Loucy (cell line): ENCODE measurements around the gene CNTN4.

Source experiments
- H2AFZ ChIP-seq: fragments of 200-600 bp; sonication (generic); 2 replicates; pipeline ENCODE4 v1.6.0; 2016; ENCODE audit warnings: antibody characterized with exemption, mild to moderate bottlenecking, low read length, moderate library complexity
- H3F3A ChIP-seq: fragments of 200-600 bp; 2 replicates; pipeline ENCODE4 v1.6.0; 2016; ENCODE audit warnings: antibody characterized with exemption, low read depth, mild to moderate bottlenecking
- H3K27me3 ChIP-seq: fragments of 200-600 bp; sonication (generic); 2 replicates; pipeline ENCODE4 v1.6.1; 2014; ENCODE audit warnings: low read length, mild to moderate bottlenecking; ENCODE audit not compliant: insufficient read depth, poor library complexity, severe bottlenecking
- H3K36me3 ChIP-seq: fragments of 200-600 bp; sonication (generic); 2 replicates; pipeline ENCODE4 v1.6.1; 2016; ENCODE audit warnings: low read length; ENCODE audit not compliant: insufficient read depth
- H3K4me1 ChIP-seq: fragments of 200-600 bp; sonication (generic); 2 replicates; pipeline ENCODE4 v1.5.1; 2014; ENCODE audit warnings: low read length, mild to moderate bottlenecking; ENCODE audit not compliant: insufficient read depth, poor library complexity, severe bottlenecking
- H3K4me2 ChIP-seq: fragments of 200-600 bp; sonication (generic); 2 replicates; pipeline ENCODE4 v1.6.0; 2014; ENCODE audit warnings: antibody characterized with exemption, low read length, low read depth, mild to moderate bottlenecking; ENCODE audit not compliant: poor library complexity, severe bottlenecking
- H3K4me3 ChIP-seq: fragments of 200-600 bp; sonication (generic); 2 replicates; pipeline ENCODE4 v1.5.1; 2014; ENCODE audit warnings: low read length, mild to moderate bottlenecking, mixed read lengths; ENCODE audit not compliant: poor library complexity, severe bottlenecking
- H3K79me2 ChIP-seq: fragments of 200-600 bp; sonication (generic); 2 replicates; pipeline ENCODE4 v1.6.1; 2014; ENCODE audit warnings: low read length; ENCODE audit not compliant: insufficient read depth
- H3K9ac ChIP-seq: fragments of 200-600 bp; sonication (generic); 2 replicates; pipeline ENCODE4 v1.6.0; 2014; ENCODE audit warnings: mild to moderate bottlenecking, low read depth, low read length, moderate library complexity; ENCODE audit not compliant: poor library complexity, severe bottlenecking
- H3K9me2 ChIP-seq: fragments of 200-600 bp; sonication (generic); replicated peaks from 2 replicates; pipeline ENCODE4 v1.6.1; 2016; ENCODE audit warnings: low read depth, low read length, mixed read lengths
- H3K9me3 ChIP-seq: fragments of 200-600 bp; sonication (generic); 2 replicates; pipeline ENCODE4 v1.6.1; 2014; ENCODE audit warnings: mild to moderate bottlenecking, antibody characterized with exemption, low read length, low read depth; ENCODE audit not compliant: insufficient read depth
- H4K20me1 ChIP-seq: fragments of 200-600 bp; sonication (generic); 2 replicates; pipeline ENCODE4 v1.6.0; 2014; ENCODE audit warnings: antibody characterized with exemption, low read length, mild to moderate bottlenecking; ENCODE audit not compliant: insufficient read depth, poor library complexity, severe bottlenecking
- CTCF ChIP-seq: fragments of 200-600 bp; sonication (generic); conservative IDR thresholded peaks from 2 replicates; pipeline ENCODE4 v1.5.1; 2014; ENCODE audit warnings: mild to moderate bottlenecking, antibody characterized with exemption, low read length
- EZH2phosphoT487 ChIP-seq: fragments of 200-600 bp; IDR thresholded peaks from 2 replicates; pipeline ENCODE4 v1.6.1; 2018; ENCODE audit warnings: antibody characterized with exemption, mild to moderate bottlenecking, moderate library complexity, borderline replicate concordance

Gene CNTN4

DNA sequence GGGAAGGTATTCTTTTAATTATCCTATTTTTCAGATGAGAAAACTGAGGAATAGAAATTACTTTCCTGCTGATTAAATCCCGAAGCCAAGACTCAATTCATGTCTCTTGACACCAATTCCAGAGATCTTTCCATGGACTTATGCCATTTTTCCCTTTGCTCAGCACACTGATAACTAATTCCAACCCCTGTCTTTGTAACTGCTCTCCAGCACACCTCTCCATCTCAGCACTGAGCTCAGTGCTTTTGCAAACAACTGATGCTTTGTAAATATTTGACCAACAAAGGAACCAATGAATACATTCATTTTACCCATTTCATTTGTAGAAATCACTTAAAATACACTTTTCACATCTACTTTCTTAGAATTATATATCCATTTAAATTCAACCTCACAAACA, 762.5 kb downstream of the CNTN4 start:
- peaks cover 6% of the 10 kb centered on the region; the same call in 1 of the 2 replicates for H3K9me3 ChIP-seq
- no peaks in the 10 kb centered on the region for H3K36me3 ChIP-seq
- no peak overlapping the region for H3K9ac ChIP-seq
- no peak for TF ChIP-seq CTCF
- TF ChIP-seq EZH2phosphoT487 = no peak
- no peak overlapping the region for H3K4me2 ChIP-seq
- no peaks in the 10 kb centered on the region for H3K79me2 ChIP-seq
- H3K9me2 ChIP-seq = 0 out of 2 replicates have a peak, but pooled peaks cover 4% of the 10 kb centered on the region
- H2AFZ ChIP-seq = no peak overlapping the region
- no peaks in the 10 kb centered on the region for H3F3A ChIP-seq
- no peaks in the 10 kb centered on the region for H3K4me1 ChIP-seq
- no peak overlapping the region for H3K4me3 ChIP-seq
- no peaks in the 10 kb centered on the region for H3K27me3 ChIP-seq
- H4K20me1 ChIP-seq = no peaks in the 10 kb centered on the region

DNA sequence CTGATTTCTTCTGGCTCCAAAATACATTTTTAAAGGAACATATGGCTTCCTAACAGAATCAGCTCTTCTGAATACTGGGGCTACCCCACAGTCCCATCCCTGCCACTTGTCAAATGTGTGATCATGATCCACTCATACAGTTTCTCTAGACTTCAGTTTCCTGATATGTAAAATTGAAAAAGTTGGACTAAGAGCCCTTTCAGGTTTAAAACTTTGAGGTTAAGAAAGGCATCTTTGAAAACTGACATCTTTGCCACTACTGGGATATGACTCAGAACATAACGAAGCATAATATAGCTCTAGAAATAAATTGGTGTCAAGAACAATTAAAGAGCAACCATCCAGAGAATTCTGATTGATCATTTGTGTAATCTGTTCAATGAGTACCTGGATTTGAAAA, 763.3 kb downstream of the CNTN4 start:
- H3K9ac ChIP-seq = no peak overlapping the region
- H3K79me2 ChIP-seq = no peaks in the 10 kb centered on the region
- H2AFZ ChIP-seq = no peak overlapping the region
- H3K4me2 ChIP-seq = no peak overlapping the region
- H3F3A ChIP-seq = no peaks in the 10 kb centered on the region
- no peak overlapping the region for H3K4me3 ChIP-seq
- H3K9me3 ChIP-seq = peaks cover 6% of the 10 kb centered on the region; the same call in 1 of the 2 replicates
- H3K27me3 ChIP-seq = no peaks in the 10 kb centered on the region
- 0 out of 2 replicates have a peak, but pooled peaks cover 4% of the 10 kb centered on the region for H3K9me2 ChIP-seq
- H3K36me3 ChIP-seq = no peaks in the 10 kb centered on the region
- no peaks in the 10 kb centered on the region for H3K4me1 ChIP-seq
- no peaks in the 10 kb centered on the region for H4K20me1 ChIP-seq
- TF ChIP-seq EZH2phosphoT487 (no peak), CTCF (no peak)

- H3K4me2 ChIP-seq = no peak overlapping the region
- no peaks in the 10 kb centered on the region for H3K4me1 ChIP-seq
- no peaks in the 10 kb centered on the region for H4K20me1 ChIP-seq
- no peaks in the 10 kb centered on the region for H3K36me3 ChIP-seq
- H3K27me3 ChIP-seq = no peaks in the 10 kb centered on the region
- H3K9me3 ChIP-seq = peaks cover 6% of the 10 kb centered on the region; the same call in 1 of the 2 replicates
- H3K79me2 ChIP-seq = no peaks in the 10 kb centered on the region
- no peak overlapping the region for H2AFZ ChIP-seq
- no peaks in the 10 kb centered on the region for H3F3A ChIP-seq
- TF ChIP-seq EZH2phosphoT487 (no peak), CTCF (no peak)
- H3K4me3 ChIP-seq = no peak overlapping the region
- H3K9me2 ChIP-seq = 0 out of 2 replicates have a peak, but pooled peaks cover 4% of the 10 kb centered on the region
- H3K9ac ChIP-seq = no peak overlapping the region
Observed at GRCh38 chr3:2862366-2862765, 763.7 kb downstream of the CNTN4 start.
